Hepatocyte (in vitro differentiated cells): Measurements from ENCODE around the gene PDK2. TPM values are rescaled to one million over a fixed set of nuclear protein-coding genes. Genes with fewer than 3 reads are reported as not detected.
"Not testable (repeated sequence)": the region's sequence is repeated elsewhere in the genome, so short reads cannot be mapped to it uniquely, and the experiment has no call there.

ENCODE experiments used
- DNase-seq: peaks from one replicate; pipeline ENCODE4 v3.0.0-alpha.2; 2016; ENCODE audit warnings: low spot score
- H2AFZ ChIP-seq: fragments of 200-600 bp; sonication (generic); 2 replicates; pipeline ENCODE4 v1.6.0; 2016; ENCODE audit warnings: antibody characterized with exemption, mild to moderate bottlenecking
- H3K27ac ChIP-seq: fragments of 200-600 bp; sonication (generic); 2 replicates; pipeline ENCODE4 v1.5.1; 2016; ENCODE audit warnings: mild to moderate bottlenecking
- H3K27me3 ChIP-seq: fragments of 200-600 bp; sonication (generic); 2 replicates; pipeline ENCODE4 v1.6.1; 2016
- H3K36me3 ChIP-seq: fragments of 200-600 bp; sonication (generic); replicated peaks from 2 replicates; pipeline ENCODE4 v1.5.1; 2016; ENCODE audit warnings: low read depth; ENCODE audit not compliant: insufficient read depth
- H3K4me1 ChIP-seq: fragments of 200-600 bp; sonication (generic); 2 replicates; pipeline ENCODE4 v1.5.1; 2016; ENCODE audit warnings: mild to moderate bottlenecking, moderate library complexity; ENCODE audit not compliant: insufficient read depth
- H3K4me2 ChIP-seq: fragments of 200-600 bp; sonication (generic); 2 replicates; pipeline ENCODE4 v1.6.0; 2016
- H3K4me3 ChIP-seq: fragments of 200-600 bp; sonication (generic); 2 replicates; pipeline ENCODE4 v1.5.1; 2016; ENCODE audit warnings: mild to moderate bottlenecking
- H3K79me2 ChIP-seq: fragments of 200-600 bp; sonication (generic); 2 replicates; pipeline ENCODE4 v1.6.0; 2017; ENCODE audit warnings: mild to moderate bottlenecking
- H3K9me2 ChIP-seq: fragments of 200-600 bp; sonication (generic); replicated peaks from 2 replicates; pipeline ENCODE4 v1.6.0; 2017; ENCODE audit warnings: mild to moderate bottlenecking; ENCODE audit not compliant: insufficient read depth
- H3K9me3 ChIP-seq: fragments of 200-600 bp; sonication (generic); 2 replicates; pipeline ENCODE4 v1.5.1; 2016; ENCODE audit warnings: low read depth, mild to moderate bottlenecking
- H4K20me1 ChIP-seq: fragments of 200-600 bp; sonication (generic); 2 replicates; pipeline ENCODE4 v1.6.0; 2016; ENCODE audit warnings: mild to moderate bottlenecking; ENCODE audit not compliant: insufficient read depth, poor library complexity, severe bottlenecking
- EZH2 ChIP-seq: fragments of 200-600 bp; sonication (generic); IDR thresholded peaks from 2 replicates; pipeline ENCODE4 v1.6.1; 2016; ENCODE audit warnings: antibody characterized with exemption, mild to moderate bottlenecking, borderline replicate concordance
- EZH2phosphoT487 ChIP-seq: fragments of 200-600 bp; sonication (generic); IDR thresholded peaks from one replicate; pipeline ENCODE4 v1.6.1; 2018; ENCODE audit warnings: antibody characterized with exemption, mild to moderate bottlenecking, low read depth, moderate library complexity; ENCODE audit not compliant: unreplicated experiment, severe bottlenecking
- WGBS: methylation state at CpG from one replicate; pipeline ENCODE4 v1.1.6; 2016; ENCODE audit warnings: low lambda C conversion rate; ENCODE audit errors: missing lambda C conversion rate; 5-methylcytosine and 5-hydroxymethylcytosine counted together
- polyA plus RNA-seq: library from polyadenylated mRNA; unstranded; fragments of >200 nt; fragmentation: Nextera tagmentation; extraction: Ambion mirVana; gene quantifications from 2 replicates; pipeline ENCODE4 v1.2.1, GENCODE V29; 2016
- total RNA-seq: library from RNA; depleted of rRNA; stranded (reverse); fragments of >200 nt; gene quantifications from 2 replicates; pipeline ENCODE4 v1.2.3, GENCODE V29; 2014
- TF ChIP-seq, protein P1 (sequence below): fragments of 200-600 bp; sonication (generic); IDR thresholded peaks from 2 replicates; pipeline ENCODE4 v1.5.1; 2016; ENCODE audit warnings: antibody characterized with exemption, mild to moderate bottlenecking; ENCODE audit not compliant: poor library complexity

PDK2 gene
- total and polyA plus RNA-seq, 2 experiments from 2014 or later: 42.7 to 56.9 TPM

DNA sequence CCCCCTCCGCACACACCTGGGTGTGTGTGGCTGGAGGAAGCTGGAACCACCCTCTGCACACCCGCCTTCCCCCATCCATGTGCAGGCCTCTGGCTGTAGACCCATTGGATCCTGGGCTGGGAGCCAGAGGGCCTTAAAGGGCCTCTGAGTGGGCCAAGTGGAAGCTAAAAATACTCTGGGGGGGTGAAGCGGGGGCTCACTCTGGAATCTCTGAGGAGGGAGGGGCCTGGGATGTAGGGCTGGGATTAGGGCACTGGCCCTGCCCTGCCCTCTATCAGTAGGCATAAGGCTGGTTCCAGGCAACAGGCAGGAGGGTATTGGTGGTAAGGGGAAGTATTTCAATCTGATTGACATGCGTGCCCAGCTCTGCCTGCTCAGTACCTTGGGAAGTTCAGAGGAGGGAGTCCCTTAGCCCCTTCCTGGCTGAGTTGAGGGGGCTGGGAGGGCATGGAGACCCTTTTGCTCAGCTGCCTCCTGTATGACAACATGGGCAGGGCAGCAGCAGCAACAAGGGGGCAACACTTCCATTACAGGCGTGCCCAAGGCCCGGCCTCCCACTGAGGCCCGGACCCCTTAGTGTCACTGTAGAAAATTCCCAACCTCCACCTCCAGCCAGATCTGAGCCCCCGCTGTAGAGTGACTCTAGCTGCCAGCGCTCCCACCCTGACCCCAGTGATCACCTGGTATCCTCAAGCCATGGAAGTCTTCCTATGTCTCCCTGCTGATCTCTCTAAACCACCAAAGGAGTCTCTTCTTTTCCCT, 34.0 kb upstream of the PDK2 start:
- H3K4me1 ChIP-seq: peaks cover 56% of the 10 kb centered on the region
- no peak overlapping the region for H3K4me2 ChIP-seq
- DNase-seq: no peak
- H3K9me2 ChIP-seq: no peaks in the 10 kb centered on the region
- WGBS: 91% methylated on average over 9 of the region's 9 CpGs
- H3K4me3 ChIP-seq: no peak overlapping the region
- no peaks in the 10 kb centered on the region for H3K27me3 ChIP-seq
- no peaks in the 10 kb centered on the region for H4K20me1 ChIP-seq
- TF ChIP-seq EZH2phosphoT487 (no peak), EZH2 (no peak)
- TF ChIP-seq, protein P1, sequence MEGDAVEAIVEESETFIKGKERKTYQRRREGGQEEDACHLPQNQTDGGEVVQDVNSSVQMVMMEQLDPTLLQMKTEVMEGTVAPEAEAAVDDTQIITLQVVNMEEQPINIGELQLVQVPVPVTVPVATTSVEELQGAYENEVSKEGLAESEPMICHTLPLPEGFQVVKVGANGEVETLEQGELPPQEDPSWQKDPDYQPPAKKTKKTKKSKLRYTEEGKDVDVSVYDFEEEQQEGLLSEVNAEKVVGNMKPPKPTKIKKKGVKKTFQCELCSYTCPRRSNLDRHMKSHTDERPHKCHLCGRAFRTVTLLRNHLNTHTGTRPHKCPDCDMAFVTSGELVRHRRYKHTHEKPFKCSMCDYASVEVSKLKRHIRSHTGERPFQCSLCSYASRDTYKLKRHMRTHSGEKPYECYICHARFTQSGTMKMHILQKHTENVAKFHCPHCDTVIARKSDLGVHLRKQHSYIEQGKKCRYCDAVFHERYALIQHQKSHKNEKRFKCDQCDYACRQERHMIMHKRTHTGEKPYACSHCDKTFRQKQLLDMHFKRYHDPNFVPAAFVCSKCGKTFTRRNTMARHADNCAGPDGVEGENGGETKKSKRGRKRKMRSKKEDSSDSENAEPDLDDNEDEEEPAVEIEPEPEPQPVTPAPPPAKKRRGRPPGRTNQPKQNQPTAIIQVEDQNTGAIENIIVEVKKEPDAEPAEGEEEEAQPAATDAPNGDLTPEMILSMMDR: no peak
- no peak overlapping the region for H2AFZ ChIP-seq
- no peak overlapping the region for H3K27ac ChIP-seq
- no peaks in the 10 kb centered on the region for H3K36me3 ChIP-seq
- no peaks in the 10 kb centered on the region for H3K9me3 ChIP-seq
- H3K79me2 ChIP-seq: peaks cover 19% of the 10 kb centered on the region

GRCh38 chr17:50061713-50062045, 33.5 kb upstream of the PDK2 start:
- Histone ChIP-seq H3K4me1 (peaks cover 56% of the 10 kb centered on the region), H3K79me2 (peaks cover 19% of the 10 kb centered on the region)
- H3K9me2 ChIP-seq, H3K4me3 ChIP-seq, H3K27me3 ChIP-seq, H2AFZ ChIP-seq, H3K4me2 ChIP-seq, H4K20me1 ChIP-seq, DNase-seq, H3K9me3 ChIP-seq, H3K27ac ChIP-seq, H3K36me3 ChIP-seq: not testable (repeated sequence)
- 95% methylated on average over 10 of the region's 10 CpGs for WGBS

GRCh38 chr17:50062293-50063243, 32.6 kb upstream of the PDK2 start:
- H3K36me3 ChIP-seq: no peaks in the 10 kb centered on the region
- no peaks in the 10 kb centered on the region for H3K9me3 ChIP-seq
- no peak for DNase-seq
- H3K9me2 ChIP-seq: no peaks in the 10 kb centered on the region
- H3K4me3 ChIP-seq: no peak overlapping the region
- H2AFZ ChIP-seq: no peak overlapping the region
- TF ChIP-seq, protein P1: no peak
- TF ChIP-seq EZH2: no peak
- no peak for TF ChIP-seq EZH2phosphoT487
- H3K27ac ChIP-seq: no peak overlapping the region
- H3K27me3 ChIP-seq: no peaks in the 10 kb centered on the region
- WGBS: 83% methylated on average over 10 of the region's 10 CpGs
- peaks cover 19% of the 10 kb centered on the region for H3K79me2 ChIP-seq
- H3K4me1 ChIP-seq: peaks cover 49% of the 10 kb centered on the region
- no peaks in the 10 kb centered on the region for H4K20me1 ChIP-seq
- no peak overlapping the region for H3K4me2 ChIP-seq
